ENCODE measurements around the gene OR6B1.

DNA sequence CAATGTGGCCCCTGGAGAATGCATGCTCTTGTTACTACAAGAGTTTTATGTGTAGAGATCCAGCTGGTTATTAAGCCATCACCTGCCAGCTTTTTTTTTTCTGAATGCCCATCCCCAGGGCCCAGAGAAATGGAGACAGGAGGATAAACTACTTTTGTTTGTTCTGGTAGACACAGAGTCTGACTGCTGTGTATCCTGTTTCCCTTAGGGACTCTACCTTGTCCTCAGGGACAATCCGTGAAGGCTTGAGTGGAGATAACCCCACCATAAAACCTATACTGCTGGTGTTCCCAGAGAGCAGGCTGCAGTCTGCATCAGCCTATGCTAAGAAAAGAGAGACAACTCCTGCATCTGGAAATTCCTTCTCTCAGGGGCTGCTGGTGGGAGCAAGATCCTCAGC is 48.5 kb downstream of the OR6B1 start, which contains the start of gene OR2A5:
- TF ChIP-seq, protein P1, sequence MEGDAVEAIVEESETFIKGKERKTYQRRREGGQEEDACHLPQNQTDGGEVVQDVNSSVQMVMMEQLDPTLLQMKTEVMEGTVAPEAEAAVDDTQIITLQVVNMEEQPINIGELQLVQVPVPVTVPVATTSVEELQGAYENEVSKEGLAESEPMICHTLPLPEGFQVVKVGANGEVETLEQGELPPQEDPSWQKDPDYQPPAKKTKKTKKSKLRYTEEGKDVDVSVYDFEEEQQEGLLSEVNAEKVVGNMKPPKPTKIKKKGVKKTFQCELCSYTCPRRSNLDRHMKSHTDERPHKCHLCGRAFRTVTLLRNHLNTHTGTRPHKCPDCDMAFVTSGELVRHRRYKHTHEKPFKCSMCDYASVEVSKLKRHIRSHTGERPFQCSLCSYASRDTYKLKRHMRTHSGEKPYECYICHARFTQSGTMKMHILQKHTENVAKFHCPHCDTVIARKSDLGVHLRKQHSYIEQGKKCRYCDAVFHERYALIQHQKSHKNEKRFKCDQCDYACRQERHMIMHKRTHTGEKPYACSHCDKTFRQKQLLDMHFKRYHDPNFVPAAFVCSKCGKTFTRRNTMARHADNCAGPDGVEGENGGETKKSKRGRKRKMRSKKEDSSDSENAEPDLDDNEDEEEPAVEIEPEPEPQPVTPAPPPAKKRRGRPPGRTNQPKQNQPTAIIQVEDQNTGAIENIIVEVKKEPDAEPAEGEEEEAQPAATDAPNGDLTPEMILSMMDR (IDR thresholded peaks at IDR 0.05; ENCODE audit: low read length), result no peak
- no peak for TF ChIP-seq EZH2 (optimal IDR thresholded peaks at IDR 0.05; ENCODE audit: low read depth, low read length)
- TF ChIP-seq EZH2phosphoT487 (IDR thresholded peaks at IDR 0.05; ENCODE audit: low read length), result no peak

Measured in MM.1S (cell line).